Small intestine (tissue), 7 donors: ENCODE measurements around the gene GRIPAP1. TPM values are rescaled to one million over a fixed set of nuclear protein-coding genes. Genes with fewer than 3 reads are reported as not detected.

Source experiments
- DNase-seq, 2 donors: peaks; one replicate each; pipeline versions ENCODE4 v3.0.0 to v3.0.0-alpha.2; 2013
- FAIRE-seq: peaks from 2 replicates; lab custom pipeline; 2012; peaks lifted over from hg19 to GRCh38; lab: Jason Lieb, UNC
- H3K27ac ChIP-seq, 3 donors: one replicate each; pipeline ENCODE4 v1.5.1; 2013; ENCODE audit warnings: low read length in 2 of 3, mild to moderate bottlenecking in 2 of 3, control low read depth in 1 of 3, inconsistent platforms in 1 of 3, low read depth in 1 of 3, moderate library complexity in 1 of 3
- H3K27me3 ChIP-seq, 3 donors: one replicate each; pipeline ENCODE4 v1.6.1; 2013; ENCODE audit warnings: low read length in 3 of 3, inconsistent platforms in 1 of 3; ENCODE audit not compliant: control insufficient read depth in 3 of 3, insufficient read depth in 3 of 3
- H3K36me3 ChIP-seq, 3 donors: one replicate each; pipeline ENCODE4 v1.6.1; 2013; ENCODE audit warnings: low read length in 3 of 3, inconsistent platforms in 1 of 3, low read depth in 1 of 3, mild to moderate bottlenecking in 1 of 3, moderate library complexity in 1 of 3; ENCODE audit not compliant: control insufficient read depth in 3 of 3, insufficient read depth in 2 of 3
- H3K4me1 ChIP-seq, 3 donors: one replicate each; pipeline ENCODE4 v1.6.1; 2013; ENCODE audit warnings: low read length in 2 of 3, inconsistent platforms in 1 of 3, low read depth in 1 of 3, mild to moderate bottlenecking in 1 of 3, moderate library complexity in 1 of 3; ENCODE audit not compliant: control insufficient read depth in 3 of 3, insufficient read depth in 2 of 3
- H3K4me3 ChIP-seq, 3 donors: one replicate each; pipeline ENCODE4 v1.5.1; 2013; ENCODE audit warnings: low read length in 3 of 3, control low read depth in 1 of 3, inconsistent platforms in 1 of 3, low read depth in 1 of 3, mild to moderate bottlenecking in 1 of 3, moderate library complexity in 1 of 3
- H3K9me3 ChIP-seq, 2 donors: one replicate each; pipeline ENCODE4 v1.6.1; 2013; ENCODE audit warnings: low read depth in 1 of 2, low read length in 1 of 2; ENCODE audit not compliant: control insufficient read depth in 2 of 2, insufficient read depth in 1 of 2
- WGBS, 3 donors: extraction: QIAGEN DNeasy Blood & Tissue Kit; methylation state at CpG; one replicate each; pipeline ENCODE4 v1.1.7; 2013; 5-methylcytosine and 5-hydroxymethylcytosine counted together
- polyA plus RNA-seq, 4 donors: library from polyadenylated mRNA; stranded (reverse) in 3 of 4; unstranded in 1 of 4; fragments of 200-250 nt in 3 of 4; fragments of 120-200 nt in 1 of 4; gene quantifications; one replicate each; pipeline versions ENCODE4 v1.2.1 to v1.2.3, GENCODE V29; 2013
- donor health status: healthy with polysubstance abuse.
- donor health status: control.
- donor health status: control.
- donor health status: Bipolar disorder and iron deficiency.
- donor health status: healthy.

GRIPAP1 gene
- polyA plus RNA-seq, 4 donors = 18.1 to 43.1 (median 26.5) TPM

- H3K36me3 ChIP-seq = peaks cover 0 to 52% (median 3%) of the 10 kb centered on the region in 3 donors
- no peaks in the 10 kb centered on the region for H3K27me3 ChIP-seq
- H3K27ac ChIP-seq = peak overlapping the region in 1 of 3 donors; percentile 54
- H3K9me3 ChIP-seq = no peaks in the 10 kb centered on the region
- no peak overlapping the region for H3K4me3 ChIP-seq
- H3K4me1 ChIP-seq = peaks cover 0 to 34% (median 0%) of the 10 kb centered on the region in 3 donors
- no peak for DNase-seq
- FAIRE-seq = no peak
- 70 to 81% (median 70%) methylated on average over 7 of the region's 7 CpGs for WGBS, 3 donors
Observed at GRCh38 chrX:48934581-48935300, 67.3 kb downstream of the GRIPAP1 start.

DNA sequence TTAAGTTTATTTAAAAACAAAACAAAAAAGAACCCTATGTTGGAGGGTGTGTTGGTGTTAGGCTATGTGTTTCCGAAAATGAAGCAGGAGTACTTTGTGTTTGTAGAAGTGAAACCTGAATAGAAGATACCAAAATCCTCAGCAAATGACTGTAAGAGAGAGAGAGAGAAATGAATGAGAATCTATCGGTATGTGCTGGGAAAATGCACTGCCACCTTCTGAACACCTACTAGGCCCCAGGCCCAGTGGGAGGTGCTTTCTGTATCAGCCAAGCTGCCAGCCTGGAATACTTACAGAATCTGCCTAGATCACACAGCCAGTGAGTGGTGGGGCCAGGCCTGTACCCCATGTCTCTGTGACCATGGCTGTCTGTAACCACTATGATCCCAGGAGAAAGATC, 68.3 kb downstream of the GRIPAP1 start:
- Histone ChIP-seq H3K4me1 (peaks cover 0 to 25% (median 0%) of the 10 kb centered on the region in 3 donors), H3K9me3 (no peaks in the 10 kb centered on the region), H3K27ac (peak overlapping the region in 1 of 3 donors; percentile 54), H3K4me3 (no peak overlapping the region), H3K36me3 (peaks cover 0 to 45% (median 3%) of the 10 kb centered on the region in 3 donors), H3K27me3 (no peaks in the 10 kb centered on the region)
- 72 to 97% (median 93%) methylated on average over 2 of the region's 2 CpGs for WGBS, 3 donors
- DNase-seq (no peak), FAIRE-seq (no peak)

DNA sequence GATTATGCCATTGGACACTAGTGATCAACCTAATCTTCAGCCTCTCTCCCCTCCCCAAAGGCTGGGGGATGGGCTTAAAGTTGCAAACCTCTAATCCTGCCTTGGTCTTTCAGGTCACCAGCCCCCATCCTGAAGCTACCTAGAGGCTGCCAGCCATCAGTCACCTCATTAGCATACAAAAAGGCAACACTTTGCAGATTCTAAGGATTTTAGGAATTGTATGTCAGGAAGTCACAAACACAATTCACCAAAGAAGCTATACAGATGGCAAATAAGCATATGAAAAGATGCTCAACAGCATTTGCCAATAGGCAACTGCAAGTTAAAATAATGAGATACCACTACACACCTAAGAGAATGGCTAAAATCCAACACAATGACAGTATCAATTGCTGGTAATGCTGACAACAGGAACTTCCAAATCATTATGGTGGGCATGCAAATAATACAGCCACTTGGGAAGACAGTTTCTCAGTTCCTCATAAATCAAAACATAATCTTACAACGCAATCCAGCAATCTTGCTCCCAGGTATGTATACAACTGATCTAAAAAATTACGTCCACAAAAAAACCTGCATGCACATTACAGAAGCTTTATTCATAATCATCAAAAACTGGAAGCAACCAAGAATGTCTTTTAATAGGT, 74.2 kb downstream of the GRIPAP1 start:
- Histone ChIP-seq H3K4me3 (no peak overlapping the region), H3K36me3 (peaks cover 3 to 51% (median 7%) of the 10 kb centered on the region in 3 donors), H3K4me1 (peaks cover 0 to 2% (median 0%) of the 10 kb centered on the region in 3 donors), H3K27ac (no peak overlapping the region), H3K27me3 (no peaks in the 10 kb centered on the region), H3K9me3 (no peaks in the 10 kb centered on the region)
- FAIRE-seq (no peak), DNase-seq (no peak)
- 33 to 52% (median 39%) methylated on average over 2 of the region's 2 CpGs for WGBS, 3 donors

GRCh38 chrX:48927123-48927522, 74.9 kb downstream of the GRIPAP1 start:
- FAIRE-seq (no peak), DNase-seq (no peak)
- H3K27ac ChIP-seq = no peak overlapping the region
- H3K27me3 ChIP-seq = no peaks in the 10 kb centered on the region
- H3K9me3 ChIP-seq = no peaks in the 10 kb centered on the region
- H3K36me3 ChIP-seq = peaks cover 7 to 51% (median 7%) of the 10 kb centered on the region in 3 donors
- no peak overlapping the region for H3K4me3 ChIP-seq
- WGBS, 3 donors = 73 to 89% (median 85%) methylated on average over 5 of the region's 5 CpGs
- peaks cover 0 to 2% (median 0%) of the 10 kb centered on the region in 3 donors for H3K4me1 ChIP-seq

DNA sequence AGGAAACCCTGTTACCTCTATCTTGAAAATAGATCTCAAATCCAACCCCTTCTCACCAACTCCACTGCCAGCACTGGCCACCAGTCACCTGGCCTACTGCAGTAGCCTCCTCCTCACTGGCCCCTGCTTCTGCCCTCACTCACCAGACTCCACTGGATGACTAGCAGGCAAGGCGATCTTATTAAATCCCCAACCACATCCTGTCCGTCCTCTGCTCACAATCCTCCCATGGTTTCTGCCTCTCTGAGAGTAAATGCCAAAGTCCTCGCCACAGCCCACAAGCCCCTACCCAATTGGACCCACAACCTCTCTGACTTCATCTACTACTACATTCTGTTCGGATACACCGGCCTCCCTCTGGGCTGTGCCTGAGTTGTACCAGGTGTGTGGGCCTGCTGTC, 77.8 kb downstream of the GRIPAP1 start:
- no peak for DNase-seq
- peaks cover 0 to 8% (median 2%) of the 10 kb centered on the region in 3 donors for H3K4me1 ChIP-seq
- no peak overlapping the region for H3K4me3 ChIP-seq
- FAIRE-seq = no peak
- 75 to 98% (median 84%) methylated on average over 5 of the region's 5 CpGs for WGBS, 3 donors
- no peak overlapping the region for H3K27ac ChIP-seq
- no peaks in the 10 kb centered on the region for H3K27me3 ChIP-seq
- peaks cover 7 to 58% (median 7%) of the 10 kb centered on the region in 3 donors for H3K36me3 ChIP-seq
- no peaks in the 10 kb centered on the region for H3K9me3 ChIP-seq

- no peaks in the 10 kb centered on the region for H3K27me3 ChIP-seq
- 93 to 96% (median 94%) methylated on average over 12 to 13 of the region's 13 CpGs for WGBS, 3 donors
- H3K9me3 ChIP-seq = no peaks in the 10 kb centered on the region
- FAIRE-seq (no peak), DNase-seq (no peak)
- no peak overlapping the region for H3K4me3 ChIP-seq
- H3K36me3 ChIP-seq = peaks cover 7 to 58% (median 7%) of the 10 kb centered on the region in 3 donors
- no peak overlapping the region for H3K27ac ChIP-seq
- H3K4me1 ChIP-seq = peaks cover 0 to 8% (median 2%) of the 10 kb centered on the region in 3 donors
Observed at GRCh38 chrX:48923771-48924170, 78.3 kb downstream of the GRIPAP1 start.

Other genes starting within 250 kb of the GRIPAP1 start
- gene GLOD5, start 240.5 kb downstream of the GRIPAP1 start, polyA plus RNA-seq = 10 to 100 TPM in 3 of 4 donors, 1 to 10 TPM in 1; 4.4 to 56.1 (median 22.1) TPM
- under 1 TPM in 2 of 4 donors, not detected in 2; 0.09 to 0.32 TPM for gene GATA1, start 215.7 kb downstream of the GRIPAP1 start, polyA plus RNA-seq
- 100 to 1,000 TPM in 2 of 4 donors, 10 to 100 TPM in 2; 51.5 to 110 (median 102) TPM for gene HDAC6, start 200.2 kb downstream of the GRIPAP1 start, polyA plus RNA-seq
- gene ERAS, start 175.8 kb downstream of the GRIPAP1 start, polyA plus RNA-seq = under 1 TPM in 2 of 4 donors, not detected in 2; 0.07 to 0.09 TPM
- gene PCSK1N, start 166.7 kb downstream of the GRIPAP1 start, polyA plus RNA-seq = 10 to 100 TPM in 2 of 4 donors, 1 to 10 TPM in 1, under 1 TPM in 1; 0.67 to 97.5 (median 13.5) TPM
- 10 to 100 TPM; 43.3 to 72.5 (median 66.1) TPM for gene TIMM17B, start 104.5 kb downstream of the GRIPAP1 start, polyA plus RNA-seq
- 100 to 1,000 TPM in 2 of 4 donors, 10 to 100 TPM in 2; 77.8 to 186 (median 109) TPM for gene PQBP1, start 104.3 kb downstream of the GRIPAP1 start, polyA plus RNA-seq
- gene SLC35A2, start 90.6 kb downstream of the GRIPAP1 start, polyA plus RNA-seq = 10 to 100 TPM in 2 of 4 donors, 1 to 10 TPM in 2; 8.1 to 31.5 (median 19.1) TPM
- gene PIM2, start 83.2 kb downstream of the GRIPAP1 start, polyA plus RNA-seq = 10 to 100 TPM in 2 of 4 donors, 1 to 10 TPM in 2; 2.9 to 35.1 (median 9.8) TPM
- 10 to 100 TPM; 28.3 to 57.5 (median 42.3) TPM for gene OTUD5, start 44.7 kb downstream of the GRIPAP1 start, polyA plus RNA-seq
- gene KCND1, start 30.4 kb downstream of the GRIPAP1 start, polyA plus RNA-seq = 1 to 10 TPM in 2 of 4 donors, under 1 TPM in 2; 0.27 to 1.7 (median 0.78) TPM
- 10 to 100 TPM; 23.3 to 27.4 (median 23.6) TPM for gene TFE3, start 41.1 kb upstream of the GRIPAP1 start, polyA plus RNA-seq
- 10 to 100 TPM in 3 of 4 donors, 1 to 10 TPM in 1; 5.7 to 26.8 (median 14.4) TPM for gene CCDC120, start 56.7 kb upstream of the GRIPAP1 start, polyA plus RNA-seq
- gene PRAF2, start 71.7 kb upstream of the GRIPAP1 start, polyA plus RNA-seq = 10 to 100 TPM in 1 of 4 donors, 1 to 10 TPM in 3; 1.3 to 12.8 (median 5.6) TPM
- gene WDR45, start 77.6 kb upstream of the GRIPAP1 start, polyA plus RNA-seq = 100 to 1,000 TPM in 1 of 4 donors, 10 to 100 TPM in 3; 47.3 to 122 (median 73.1) TPM
- gene GPKOW, start 121.5 kb upstream of the GRIPAP1 start, polyA plus RNA-seq = 10 to 100 TPM; 17.6 to 22.2 (median 19.6) TPM
- gene MAGIX, start 160.5 kb upstream of the GRIPAP1 start, polyA plus RNA-seq = 1 to 10 TPM; 3.1 to 10.0 (median 6.4) TPM
- 100 to 1,000 TPM in 2 of 4 donors, 10 to 100 TPM in 2; 47.6 to 189 (median 112) TPM for gene PLP2, start 169.6 kb upstream of the GRIPAP1 start, polyA plus RNA-seq
- 1 to 10 TPM; 3.6 to 6.8 (median 5.5) TPM for gene PRICKLE3, start 184.1 kb upstream of the GRIPAP1 start, polyA plus RNA-seq
- gene SYP, start 197.9 kb upstream of the GRIPAP1 start, polyA plus RNA-seq = 10 to 100 TPM in 1 of 4 donors, 1 to 10 TPM in 3; 2.2 to 33.5 (median 7.0) TPM
- gene CACNA1F, start 231.1 kb upstream of the GRIPAP1 start, polyA plus RNA-seq = 1 to 10 TPM in 1 of 4 donors, under 1 TPM in 3; 0.22 to 1.7 (median 0.31) TPM
- 10 to 100 TPM; 11.1 to 18.8 (median 12.4) TPM for gene CCDC22, start 233.2 kb upstream of the GRIPAP1 start, polyA plus RNA-seq